NCI-H2171 (cell line): ENCODE results near the gene TMEM176B.
"Not testable (repeated sequence)": the region's sequence is repeated elsewhere in the genome, so short reads cannot be mapped to it uniquely, and the experiment has no call there.

Experiments
- DNase-seq: peaks from one replicate; lab custom pipeline; 2025; lab: John Stamatoyannopoulos, UW

Gene TMEM176B

DNA sequence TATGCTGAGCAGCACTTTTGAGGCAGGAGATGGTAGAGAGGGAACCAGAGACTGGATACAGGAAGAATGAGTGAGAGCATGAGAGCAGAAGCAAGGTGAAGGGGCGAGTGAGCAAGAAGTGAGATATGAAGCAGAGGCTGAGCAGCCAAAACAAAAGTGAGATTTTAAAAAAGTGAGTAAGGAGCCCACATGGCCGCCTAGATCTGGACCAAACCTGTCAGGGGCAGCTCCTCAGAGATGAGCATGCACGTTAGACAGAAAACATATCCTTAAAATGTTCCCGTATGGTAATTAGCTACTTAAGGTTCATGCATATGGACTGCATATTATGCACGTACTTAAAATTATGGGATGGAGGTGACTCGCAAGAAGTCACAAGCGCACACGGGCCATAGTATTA lies 22.9 kb upstream of the TMEM176B start:
- DNase-seq, result no peak

- DNase-seq, result no peak
These were observed 20.5 kb upstream of the TMEM176B start for GRCh38 chr7:150820578-150821198.

DNA sequence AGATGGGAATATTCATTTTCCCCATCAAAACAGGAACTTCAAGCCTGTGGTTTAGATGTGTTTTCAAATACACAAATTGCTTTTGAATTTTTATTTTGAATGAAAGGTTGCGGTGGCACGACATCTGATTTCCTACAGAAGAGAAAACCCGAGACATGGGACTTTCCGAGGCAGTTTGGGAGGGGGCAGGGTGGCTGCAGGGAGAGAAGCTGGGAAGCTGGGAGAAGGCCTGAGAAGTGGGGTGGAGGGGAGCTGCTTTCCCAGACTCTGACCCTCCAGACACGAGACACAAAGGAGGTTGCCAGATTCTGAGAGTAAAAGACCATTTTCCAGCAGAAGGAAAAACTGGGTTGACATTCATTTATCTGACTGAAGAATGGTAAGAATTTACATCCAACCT lies 20.0 kb upstream of the TMEM176B start:
- no peak for DNase-seq

DNA sequence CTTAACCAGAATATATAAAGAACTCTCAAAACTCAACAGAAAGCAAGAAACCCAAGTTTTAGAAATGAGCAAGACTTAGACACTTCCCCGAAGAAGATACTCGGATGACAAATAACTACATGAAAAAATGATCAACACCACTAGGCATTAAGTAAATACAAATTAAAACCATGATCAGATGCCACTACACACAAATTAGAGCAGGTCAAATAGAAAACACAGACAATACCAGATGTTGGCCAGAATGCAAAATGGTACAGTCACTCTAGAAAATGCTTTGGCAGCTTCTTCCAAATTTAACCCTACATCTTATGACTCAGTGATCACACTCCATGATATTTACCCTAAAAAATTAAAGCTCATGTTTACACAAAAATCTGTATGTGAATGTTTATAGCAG lies 18.8 kb upstream of the TMEM176B start:
- DNase-seq, result no peak

GRCh38 chr7:150814328-150815001 lies 14.3 kb upstream of the TMEM176B start:
- no peak for DNase-seq

DNA sequence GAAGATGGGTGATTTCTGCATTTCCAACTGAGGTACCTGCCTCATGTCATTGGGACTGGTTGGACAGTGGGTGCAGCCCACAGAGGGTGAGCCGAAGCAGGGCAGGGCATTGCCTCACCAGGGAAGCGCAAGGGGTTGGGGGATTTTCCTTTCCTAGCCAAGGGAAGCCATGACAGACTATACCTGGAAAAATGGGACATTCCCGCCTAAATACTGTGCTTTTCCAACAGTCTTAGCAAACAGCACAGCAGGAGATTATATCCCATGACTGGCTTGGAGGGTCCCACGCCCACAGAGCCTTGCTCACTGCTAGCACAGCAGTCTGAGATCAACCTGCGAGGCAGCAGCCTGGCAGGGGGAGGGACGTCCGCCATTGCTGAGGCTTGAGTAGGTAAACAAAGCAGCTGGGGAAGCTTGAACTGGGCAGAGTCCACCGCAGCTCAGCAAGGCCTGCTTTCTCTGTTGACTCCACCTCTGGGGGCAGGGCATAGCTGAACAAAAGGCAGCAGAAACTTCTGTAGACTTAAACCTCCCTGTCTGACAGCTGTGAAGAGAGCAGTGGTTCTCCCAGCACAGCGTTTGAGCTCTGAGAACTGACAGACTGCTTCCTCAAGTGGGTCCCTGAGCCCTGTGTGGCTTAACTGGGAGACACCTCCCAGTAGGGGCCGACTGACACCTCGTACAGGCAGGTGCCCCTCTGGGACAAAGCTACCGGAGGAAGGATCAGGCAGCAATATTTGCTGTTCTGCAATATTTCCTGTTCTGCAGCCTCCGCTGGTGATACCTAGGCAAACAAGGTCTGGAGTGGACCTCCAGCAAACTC lies 7.7 kb upstream of the TMEM176B start:
- DNase-seq, result not testable (repeated sequence)

DNA sequence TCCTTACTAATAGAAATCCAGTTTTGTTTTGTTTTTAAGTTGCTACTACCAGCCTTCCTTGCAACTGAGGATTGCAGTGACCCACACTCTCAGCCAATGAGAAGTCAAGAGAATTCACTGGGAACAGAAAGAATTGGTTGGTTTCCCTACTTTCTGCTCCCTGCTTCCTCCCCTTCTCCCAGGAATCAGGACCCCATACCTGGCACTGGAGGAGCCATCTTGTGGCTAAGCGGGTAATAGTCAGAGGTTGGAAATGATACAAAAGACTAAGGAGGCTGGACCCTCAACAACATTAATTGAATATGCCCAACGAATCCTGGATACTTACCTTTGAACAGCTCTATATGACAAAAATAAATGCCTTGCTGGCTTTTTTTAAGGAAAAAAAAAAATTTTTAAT lies 6.7 kb upstream of the TMEM176B start:
- DNase-seq, result no peak

DNA sequence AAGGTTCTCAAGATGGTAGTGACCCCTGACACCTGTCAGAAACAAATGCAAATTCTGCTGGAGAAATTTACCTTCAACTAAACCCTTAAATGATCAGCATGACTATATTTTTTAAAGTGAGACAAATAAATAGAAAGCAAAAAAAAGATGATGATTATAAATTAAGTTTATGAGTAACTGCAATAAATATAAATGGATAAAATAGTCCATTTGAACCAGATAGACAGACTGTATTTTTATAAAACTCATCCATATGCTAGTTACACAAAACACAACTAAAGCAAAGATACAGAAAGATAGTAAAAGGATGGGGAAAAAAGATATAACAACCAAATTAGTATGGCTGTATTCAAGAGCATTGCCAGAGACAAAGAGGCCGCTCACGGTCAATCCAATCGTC lies 6.3 kb upstream of the TMEM176B start:
- DNase-seq, result no peak

GRCh38 chr7:150805864-150806263 lies 5.7 kb upstream of the TMEM176B start:
- no peak for DNase-seq

DNA sequence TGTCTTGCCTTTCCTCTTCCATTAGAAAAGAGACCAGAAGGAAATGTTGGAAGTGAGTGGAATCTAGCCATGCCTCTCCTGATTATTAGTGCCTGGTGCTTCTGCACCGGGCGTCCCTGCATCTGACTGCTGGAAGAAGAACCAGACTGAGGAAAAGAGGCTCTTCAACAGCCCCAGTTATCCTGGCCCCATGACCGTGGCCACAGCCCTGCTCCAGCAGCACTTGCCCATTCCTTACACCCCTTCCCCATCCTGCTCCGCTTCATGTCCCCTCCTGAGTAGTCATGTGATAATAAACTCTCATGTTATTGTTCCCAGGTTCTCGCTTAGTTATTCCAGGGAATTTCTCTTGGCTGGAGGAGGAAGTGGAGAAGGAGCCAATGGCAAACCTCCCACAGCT lies 4.6 kb upstream of the TMEM176B start:
- DNase-seq, result no peak

DNA sequence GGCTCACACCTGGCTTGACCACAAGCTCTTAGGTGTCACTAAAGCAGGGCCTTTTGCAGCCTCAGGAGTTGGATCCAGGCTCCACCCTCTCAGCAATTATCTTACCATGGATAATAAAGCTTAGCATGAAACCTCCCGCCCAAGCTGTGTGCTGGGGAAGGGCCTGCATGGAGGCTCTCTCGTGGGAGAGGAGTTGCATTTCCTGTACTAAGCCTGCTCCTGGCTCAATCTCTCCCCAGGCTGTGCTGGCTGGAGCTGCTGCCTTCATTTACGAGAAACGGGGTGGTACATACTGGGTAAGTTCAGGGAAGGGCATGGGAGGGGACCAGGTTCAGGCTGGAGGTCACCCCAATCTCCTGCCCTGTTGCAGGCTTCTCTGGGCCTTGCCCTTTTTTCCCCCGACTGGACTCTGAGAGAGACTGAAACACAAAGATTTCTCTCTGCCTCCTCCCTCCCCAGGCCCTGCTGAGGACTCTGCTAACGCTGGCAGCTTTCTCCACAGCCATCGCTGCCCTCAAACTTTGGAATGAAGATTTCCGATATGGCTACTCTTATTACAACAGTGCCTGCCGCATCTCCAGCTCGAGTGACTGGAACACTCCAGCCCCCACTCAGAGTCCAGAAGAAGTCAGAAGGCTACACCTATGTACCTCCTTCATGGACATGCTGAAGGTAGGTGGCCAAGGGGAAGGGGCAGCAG lies 3.1 kb upstream of the TMEM176B start:
- no peak for DNase-seq

GRCh38 chr7:150801946-150802771 lies 2.0 kb upstream of the TMEM176B start:
- DNase-seq, result no peak

DNA sequence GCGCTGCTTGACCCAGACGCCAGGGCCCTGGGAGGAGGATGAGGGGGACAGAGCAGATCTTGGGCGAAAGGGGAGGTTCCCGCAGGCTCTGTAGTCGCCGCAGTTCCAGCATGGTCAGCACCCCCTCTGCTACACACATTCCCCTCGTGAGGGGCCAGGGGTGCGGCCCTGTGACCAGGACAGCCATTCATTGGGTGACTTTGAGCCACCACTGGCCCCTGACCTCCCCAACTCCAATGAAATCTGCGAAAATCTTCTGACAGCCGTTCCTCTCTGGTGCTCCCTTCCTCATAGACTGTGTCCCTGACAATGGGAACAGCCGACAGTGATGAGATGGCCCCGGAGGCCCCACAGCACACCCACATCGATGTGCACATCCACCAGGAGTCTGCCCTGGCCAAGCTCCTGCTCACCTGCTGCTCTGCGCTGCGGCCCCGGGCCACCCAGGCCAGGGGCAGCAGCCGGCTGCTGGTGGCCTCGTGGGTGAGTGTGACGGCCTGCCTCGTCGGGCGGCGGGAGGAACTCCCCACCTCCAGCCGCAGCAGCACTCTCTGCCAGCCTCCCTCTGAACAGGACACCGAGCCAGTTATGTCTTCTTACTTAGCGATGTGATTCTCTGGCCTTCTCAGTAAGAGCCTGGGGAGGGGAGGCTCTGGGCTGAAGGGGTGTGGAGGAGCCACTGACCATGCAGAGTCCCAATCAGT lies 1.2 kb upstream of the TMEM176B start:
- DNase-seq, result no peak

DNA sequence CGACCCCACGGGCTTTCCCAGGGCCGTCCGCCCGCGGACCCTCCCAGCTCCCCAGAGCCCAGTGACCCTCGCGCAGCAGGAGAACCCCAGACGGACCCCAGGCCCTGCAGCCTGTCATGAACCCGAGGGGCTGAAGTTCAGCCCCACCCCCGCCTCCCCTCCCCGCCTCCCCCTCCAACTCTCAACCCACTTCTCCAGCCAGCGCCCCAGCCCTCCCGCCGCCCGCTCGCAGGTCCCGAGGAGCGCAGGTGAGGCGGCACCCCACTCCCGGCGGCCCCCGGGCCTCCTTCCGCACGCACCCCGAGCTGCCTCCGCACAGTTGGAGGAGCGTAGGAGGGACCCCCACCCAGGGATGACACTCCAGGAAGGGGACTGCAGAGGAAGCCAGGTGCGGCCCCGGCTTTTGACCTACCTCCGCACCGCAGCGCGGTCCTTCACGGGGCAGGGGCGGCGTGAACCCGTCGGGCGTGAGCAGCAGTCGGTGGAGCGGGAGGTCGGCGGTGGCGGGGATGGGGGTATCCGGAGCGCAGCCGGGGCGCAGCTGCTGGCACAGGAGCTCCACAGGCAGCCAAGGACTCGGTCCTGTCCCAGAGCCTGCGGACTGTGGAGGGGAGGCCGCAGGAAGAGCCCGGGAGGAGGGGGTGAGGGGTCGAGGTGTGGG lies 547 bp upstream of the TMEM176B start, which contains the start of gene TMEM176A:
TMEM176A (plus strand) TSS at position 189 of the 661 bp plus-strand sequence. CDS start 782 bp downstream, outside the sequence.
- DNase-seq, result no peak

GRCh38 chr7:150799156-150799555 lies 1.0 kb downstream of the TMEM176B start:
- DNase-seq, result no peak

DNA sequence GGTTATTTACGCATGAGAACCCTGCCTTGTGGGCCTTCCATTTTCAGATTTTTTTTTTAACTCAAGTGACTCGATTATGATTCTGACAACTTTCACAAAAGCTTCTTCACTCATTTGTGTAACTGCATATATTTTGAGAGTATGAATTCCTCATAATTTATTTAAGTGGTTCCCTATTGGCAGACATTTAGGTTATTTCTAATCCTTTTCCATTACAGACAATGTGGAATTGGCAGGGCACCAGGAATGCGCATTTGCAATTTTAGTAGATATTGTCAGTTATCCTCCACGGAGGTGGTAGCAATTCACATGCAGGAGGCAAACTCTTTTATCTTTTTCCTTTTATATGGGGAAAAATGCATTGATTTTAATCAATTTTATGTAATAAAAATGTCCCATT lies 2.5 kb downstream of the TMEM176B start:
- DNase-seq, result no peak

DNA sequence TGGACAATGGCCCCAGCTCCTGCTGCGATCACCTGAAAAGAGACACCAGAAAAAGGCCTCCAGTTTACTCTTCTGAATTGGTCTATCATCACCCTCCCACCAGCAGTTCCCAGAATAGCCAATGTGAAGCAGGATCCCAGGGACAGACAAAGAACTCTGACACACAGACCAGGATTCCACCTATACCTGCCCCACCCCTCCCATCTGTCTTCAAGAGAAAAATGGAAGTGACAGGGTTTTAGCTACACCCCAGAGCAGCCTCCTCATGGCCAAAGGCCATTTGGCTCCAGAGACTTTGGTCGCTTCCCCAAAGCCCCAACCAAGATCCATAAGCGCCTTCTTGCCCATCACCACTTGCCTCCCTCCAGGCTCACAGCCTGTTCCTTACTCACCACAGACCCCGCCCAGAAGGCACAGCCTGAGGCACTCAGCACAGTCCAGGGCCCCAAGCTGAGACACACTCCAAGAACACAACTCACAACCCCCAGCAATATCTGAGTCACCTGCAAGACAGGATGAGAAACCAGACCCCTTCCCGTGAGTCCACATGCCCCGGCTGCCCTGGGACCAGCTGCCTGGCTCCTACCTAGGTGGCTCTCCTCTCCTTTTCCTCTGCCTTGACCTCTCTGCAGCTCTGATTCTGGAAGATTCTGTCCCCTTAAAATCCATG lies 6.5 kb downstream of the TMEM176B start:
- DNase-seq, result no peak

GRCh38 chr7:150791746-150792452 lies 8.3 kb downstream of the TMEM176B start:
- no peak for DNase-seq

DNA sequence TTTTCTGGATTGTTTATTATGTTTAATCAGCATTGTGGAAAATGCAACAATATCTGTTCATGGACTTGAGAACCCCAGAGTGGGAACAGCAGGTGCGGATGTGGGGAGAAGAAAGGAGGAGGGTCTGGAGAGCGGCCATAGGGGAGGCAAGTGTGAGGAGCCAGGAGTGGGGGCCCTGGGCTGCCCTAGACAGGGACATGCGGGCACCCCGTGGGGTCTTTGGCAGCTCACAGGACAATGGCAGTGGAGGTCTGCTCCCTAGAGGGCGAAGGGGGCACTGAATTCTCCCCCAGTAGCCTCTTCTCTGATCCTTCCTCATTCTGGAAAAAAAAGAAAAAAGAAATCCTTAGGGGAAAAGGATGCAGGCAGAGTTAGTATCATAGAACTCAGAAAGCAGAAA lies 8.9 kb downstream of the TMEM176B start:
- DNase-seq, result no peak
